Activated gamma-delta T cell treated with Interleukin-2 at 50 U/mL for 16 hours (primary cell): ENCODE results near the gene ADM2.

Experiments used
- DNase-seq: peaks from one replicate; pipeline ENCODE4 v3.0.0-alpha.2; 2020

The ADM2 gene

GRCh38 chr22:50469377-50470305 lies 11.7 kb upstream of the ADM2 start:
- peak; percentile 100 for DNase-seq

GRCh38 chr22:50470491-50470890 lies 10.9 kb upstream of the ADM2 start:
- no peak for DNase-seq

GRCh38 chr22:50471197-50471847 lies 10.0 kb upstream of the ADM2 start:
- DNase-seq: no peak

- DNase-seq: no peak
Observed at GRCh38 chr22:50471962-50472361, 9.4 kb upstream of the ADM2 start.

GRCh38 chr22:50473088-50473487 lies 8.3 kb upstream of the ADM2 start:
- DNase-seq: peak; percentile 53

GRCh38 chr22:50473855-50474671 lies 7.3 kb upstream of the ADM2 start:
- DNase-seq: no peak

- peak; percentile 86 for DNase-seq
Observed at GRCh38 chr22:50474710-50475651, 6.4 kb upstream of the ADM2 start, which contains the start of gene SBF1. Gene SBF1 (minus strand): TSS chr22:50475035. CDS start chr22:50474840, 195 bp downstream.

- DNase-seq: no peak
Observed at GRCh38 chr22:50475652-50476002, 5.7 kb upstream of the ADM2 start.

- DNase-seq: no peak
Observed at GRCh38 chr22:50476868-50477267, 4.5 kb upstream of the ADM2 start.

- DNase-seq: no peak
Observed at GRCh38 chr22:50477923-50478322, 3.4 kb upstream of the ADM2 start.

- DNase-seq: no peak
Observed at GRCh38 chr22:50479721-50480120, 1.6 kb upstream of the ADM2 start.

- DNase-seq: no peak
Observed at GRCh38 chr22:50481045-50481439, 301 bp upstream of the ADM2 start.

- DNase-seq: no peak
Observed at GRCh38 chr22:50482107-50483074, 1.0 kb downstream of the ADM2 start.

- DNase-seq: no peak
Observed at GRCh38 chr22:50483106-50483505, 1.8 kb downstream of the ADM2 start.

GRCh38 chr22:50483556-50483955 lies 2.2 kb downstream of the ADM2 start:
- DNase-seq: no peak

- no peak for DNase-seq
Observed at GRCh38 chr22:50483977-50484853, 2.9 kb downstream of the ADM2 start.

GRCh38 chr22:50485221-50486131 lies 4.1 kb downstream of the ADM2 start:
- DNase-seq: no peak

GRCh38 chr22:50486561-50487289 lies 5.4 kb downstream of the ADM2 start, which contains the start of gene MIOX:
Gene MIOX (plus strand): TSS chr22:50486859. CDS start chr22:50486898, 39 bp downstream.
- no peak for DNase-seq
